ENCODE measurements around the gene NRAS.

DNA sequence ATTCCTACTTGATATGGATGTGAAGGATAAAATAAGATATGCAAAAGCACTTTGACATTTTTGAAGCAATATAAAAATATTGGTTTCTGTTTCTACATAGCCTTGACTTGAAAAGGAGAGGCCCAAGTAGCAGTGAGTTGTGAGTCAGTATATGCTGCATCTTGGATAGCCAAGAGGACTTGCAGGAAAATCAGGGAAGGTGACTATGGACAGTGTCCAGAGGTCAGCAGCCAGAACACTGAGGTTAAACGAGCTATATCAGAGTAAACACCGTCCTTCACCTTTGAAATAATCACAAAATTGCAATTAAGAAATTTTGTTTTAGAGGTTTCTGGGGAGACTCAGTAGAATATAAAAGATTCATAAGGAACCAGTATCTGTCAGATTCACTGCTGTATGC is 14.6 kb downstream of the NRAS start:
- no peak for TF ChIP-seq POLR2AphosphoS5 (IDR thresholded peaks at IDR 0.05)
- TF ChIP-seq, protein P1, sequence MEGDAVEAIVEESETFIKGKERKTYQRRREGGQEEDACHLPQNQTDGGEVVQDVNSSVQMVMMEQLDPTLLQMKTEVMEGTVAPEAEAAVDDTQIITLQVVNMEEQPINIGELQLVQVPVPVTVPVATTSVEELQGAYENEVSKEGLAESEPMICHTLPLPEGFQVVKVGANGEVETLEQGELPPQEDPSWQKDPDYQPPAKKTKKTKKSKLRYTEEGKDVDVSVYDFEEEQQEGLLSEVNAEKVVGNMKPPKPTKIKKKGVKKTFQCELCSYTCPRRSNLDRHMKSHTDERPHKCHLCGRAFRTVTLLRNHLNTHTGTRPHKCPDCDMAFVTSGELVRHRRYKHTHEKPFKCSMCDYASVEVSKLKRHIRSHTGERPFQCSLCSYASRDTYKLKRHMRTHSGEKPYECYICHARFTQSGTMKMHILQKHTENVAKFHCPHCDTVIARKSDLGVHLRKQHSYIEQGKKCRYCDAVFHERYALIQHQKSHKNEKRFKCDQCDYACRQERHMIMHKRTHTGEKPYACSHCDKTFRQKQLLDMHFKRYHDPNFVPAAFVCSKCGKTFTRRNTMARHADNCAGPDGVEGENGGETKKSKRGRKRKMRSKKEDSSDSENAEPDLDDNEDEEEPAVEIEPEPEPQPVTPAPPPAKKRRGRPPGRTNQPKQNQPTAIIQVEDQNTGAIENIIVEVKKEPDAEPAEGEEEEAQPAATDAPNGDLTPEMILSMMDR (IDR thresholded peaks at IDR 0.05): no peak
